ENCODE data around the gene WNK3. TPM values are rescaled to one million over a fixed set of nuclear protein-coding genes. Genes with fewer than 3 reads are reported as not detected.

Gene WNK3
- total and polyA plus RNA-seq, 9 of the 15 experiments (the other 6 are each of a cell fraction or from before 2014, with no cell fraction given), result under 0.01 to 0.02 (median 0.01) TPM; not detected in 4

GRCh38 chrX:54213603-54214002, 144.2 kb downstream of the WNK3 start:
- H3K36me3 ChIP-seq (ENCODE audit: control insufficient read depth, insufficient read depth, low read length), result no peaks in the 10 kb centered on the region
- H3K9me3 ChIP-seq (replicated peaks; ENCODE audit: control insufficient read depth, insufficient read depth, low read depth, low read length), result no peaks in the 10 kb centered on the region
- no peak overlapping the region for H3K27ac ChIP-seq (ENCODE audit: extremely low read depth, low read depth, low read length)
- ChIA-PET CTCF (ENCODE audit: low intra/inter-chr PET ratio) (no interaction called here), POLR2A (no interaction called here)
- DNase-seq (ENCODE audit: extremely low read depth in 1 of 4, low spot score in 3 of 4), result no peak
- in situ Hi-C loops (cut with MboI), result no loop called here
- 27% methylated on average over 3 of the region's 3 CpGs for WGBS (ENCODE audit: insufficient coverage, low coverage, missing lambda C conversion rate)
- no peak overlapping the region for H3K4me2 ChIP-seq (ENCODE audit: insufficient read depth, low read length)
- no peak overlapping the region for H3K4me3 ChIP-seq
- FAIRE-seq, result no peak
- H3K4me1 ChIP-seq (replicated peaks in 1 of 2; ENCODE audit: control insufficient read depth in 2 of 2, insufficient read depth in 2 of 2, low read length in 2 of 2), result no peaks in the 10 kb centered on the region
- H3K79me2 ChIP-seq (ENCODE audit: control insufficient read depth, insufficient read depth, low read length), result no peaks in the 10 kb centered on the region
- no peak for ATAC-seq
- intact Hi-C loops (cut with micrococcal nuclease), result no loop called here
- no peak overlapping the region for H2AFZ ChIP-seq (ENCODE audit: low read depth, low read length)
- no peaks in the 10 kb centered on the region for H3K9me1 ChIP-seq (ENCODE audit: control insufficient read depth, insufficient read depth, low read length)
- H3K9ac ChIP-seq (ENCODE audit: insufficient read depth in 1 of 2, low read depth in 2 of 2, low read length in 2 of 2), result no peak overlapping the region
- no peaks in the 10 kb centered on the region for H4K20me1 ChIP-seq (replicated peaks; ENCODE audit: control insufficient read depth, insufficient read depth, low read length)
- no TSS peak for BruUV-seq (replicated peaks)
- no peaks in the 10 kb centered on the region; a peak in 1 of 5 replicates for H3K27me3 ChIP-seq (ENCODE audit: control insufficient read depth in 2 of 2, insufficient read depth in 2 of 2, low read length in 2 of 2)
- no peak for TF ChIP-seq KDM5B (IDR thresholded peaks at IDR 0.05; ENCODE audit: insufficient replicate concordance, low read depth, low read length)
- no peak for TF ChIP-seq SMARCA5 (IDR thresholded peaks at IDR 0.05)
- no peak for TF ChIP-seq ZBTB17 (CRISPR knock-in tag; IDR thresholded peaks at IDR 0.05)
- TF ChIP-seq, protein P1, sequence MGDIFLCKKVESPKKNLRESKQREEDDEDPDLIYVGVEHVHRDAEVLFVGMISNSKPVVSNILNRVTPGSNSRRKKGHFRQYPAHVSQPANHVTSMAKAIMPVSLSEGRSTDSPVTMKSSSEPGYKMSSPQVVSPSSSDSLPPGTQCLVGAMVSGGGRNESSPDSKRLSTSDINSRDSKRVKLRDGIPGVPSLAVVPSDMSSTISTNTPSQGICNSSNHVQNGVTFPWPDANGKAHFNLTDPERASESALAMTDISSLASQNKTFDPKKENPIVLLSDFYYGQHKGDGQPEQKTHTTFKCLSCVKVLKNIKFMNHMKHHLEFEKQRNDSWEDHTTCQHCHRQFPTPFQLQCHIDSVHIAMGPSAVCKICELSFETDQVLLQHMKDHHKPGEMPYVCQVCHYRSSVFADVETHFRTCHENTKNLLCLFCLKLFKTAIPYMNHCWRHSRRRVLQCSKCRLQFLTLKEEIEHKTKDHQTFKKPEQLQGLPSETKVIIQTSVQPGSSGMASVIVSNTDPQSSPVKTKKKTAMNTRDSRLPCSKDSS (IDR thresholded peaks at IDR 0.05; ENCODE audit: low read depth, partially characterized antibody), result no peak
- peak; percentile 72 for TF ChIP-seq ATF3 (IDR thresholded peaks at IDR 0.05)
- no peak for TF ChIP-seq ATF3 (CRISPR knock-in tag; conservative IDR thresholded peaks at IDR 0.05)
- peak; percentile 44; the same call in 1 of the 2 replicates for TF ChIP-seq ATF7 (IDR thresholded peaks at IDR 0.05)
- TF ChIP-seq, protein P2, sequence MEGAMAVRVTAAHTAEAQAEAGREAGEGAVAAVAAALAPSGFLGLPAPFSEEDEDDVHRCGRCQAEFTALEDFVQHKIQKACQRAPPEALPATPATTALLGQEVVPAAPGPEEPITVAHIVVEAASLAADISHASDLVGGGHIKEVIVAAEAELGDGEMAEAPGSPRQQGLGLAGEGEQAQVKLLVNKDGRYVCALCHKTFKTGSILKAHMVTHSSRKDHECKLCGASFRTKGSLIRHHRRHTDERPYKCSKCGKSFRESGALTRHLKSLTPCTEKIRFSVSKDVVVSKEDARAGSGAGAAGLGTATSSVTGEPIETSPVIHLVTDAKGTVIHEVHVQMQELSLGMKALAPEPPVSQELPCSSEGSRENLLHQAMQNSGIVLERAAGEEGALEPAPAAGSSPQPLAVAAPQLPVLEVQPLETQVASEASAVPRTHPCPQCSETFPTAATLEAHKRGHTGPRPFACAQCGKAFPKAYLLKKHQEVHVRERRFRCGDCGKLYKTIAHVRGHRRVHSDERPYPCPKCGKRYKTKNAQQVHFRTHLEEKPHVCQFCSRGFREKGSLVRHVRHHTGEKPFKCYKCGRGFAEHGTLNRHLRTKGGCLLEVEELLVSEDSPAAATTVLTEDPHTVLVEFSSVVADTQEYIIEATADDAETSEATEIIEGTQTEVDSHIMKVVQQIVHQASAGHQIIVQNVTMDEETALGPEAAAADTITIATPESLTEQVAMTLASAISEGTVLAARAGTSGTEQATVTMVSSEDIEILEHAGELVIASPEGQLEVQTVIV (CRISPR knock-in tag; IDR thresholded peaks at IDR 0.05; ENCODE audit: borderline replicate concordance), result no peak
- TF ChIP-seq ESRRA (IDR thresholded peaks at IDR 0.05; ENCODE audit: borderline replicate concordance, low read depth), result no peak
- no peak for TF ChIP-seq NR4A1 (CRISPR knock-in tag; IDR thresholded peaks at IDR 0.05)
- no peak for TF ChIP-seq NR4A1 (tag; IDR thresholded peaks at IDR 0.05)
- no peak for TF ChIP-seq TCF15 (CRISPR knock-in tag; IDR thresholded peaks at IDR 0.05)
- TF ChIP-seq CCAR2 (IDR thresholded peaks at IDR 0.05; ENCODE audit: low read depth, low read length), result no peak
- no peak for TF ChIP-seq CREB1 (IDR thresholded peaks at IDR 0.05)
- no peak for TF ChIP-seq CREB1 (CRISPR knock-in tag; IDR thresholded peaks at IDR 0.05)
- no peak for TF ChIP-seq FOXP1 (CRISPR knock-in tag; IDR thresholded peaks at IDR 0.05)
- TF ChIP-seq ZNF76 (CRISPR knock-in tag; IDR thresholded peaks at IDR 0.05; ENCODE audit: borderline replicate concordance), result no peak
